Panc1 (cell line): ENCODE results near the gene DDX1. TPM values are rescaled to one million over a fixed set of nuclear protein-coding genes. Genes with fewer than 3 reads are reported as not detected.

Experiments used
- ATAC-seq: fragments of 200-7000 bp; cut with Tn5 transposase; 2 replicates; pipeline ENCODE4 v1.9.1; 2020; ENCODE audit warnings: mild to moderate bottlenecking, moderate library complexity
- BruUV-seq: library from RNA; stranded (reverse); fragments of 400-500 nt; replicated peaks from 2 replicates; lab custom pipeline; 2021; lab: Mats Ljungman, UMichigan
- CTCF ChIA-PET: fragments of 300-600 bp; sonication (Branson Sonifier 250); formaldehyde crosslinking; loops from one replicate; lab custom pipeline; 2022; ENCODE audit warnings: antibody characterized with exemption; lab: Charles Lee
- POLR2A ChIA-PET: fragments of 300-600 bp; sonication (Branson Sonifier 250); formaldehyde crosslinking; loops from one replicate; lab custom pipeline; 2022; ENCODE audit warnings: antibody characterized with exemption; lab: Charles Lee
- DNase-seq: peaks from one replicate; pipeline ENCODE4 v3.0.0-alpha.2; 2010; ENCODE audit warnings: low read depth, low spot score
- H3K27ac ChIP-seq: 2 replicates; pipeline ENCODE4 v1.5.1; 2011; ENCODE audit warnings: mild to moderate bottlenecking, low read length, inconsistent platforms
- H3K27me3 ChIP-seq: fragments of 200-500 bp; sonication (Bioruptor generic); 2 replicates; pipeline ENCODE4 v1.6.0; 2014; ENCODE audit warnings: low read length, inconsistent platforms; ENCODE audit not compliant: control insufficient read depth, insufficient read depth
- H3K36me3 ChIP-seq: fragments of 200-500 bp; sonication (Bioruptor generic); 2 replicates; pipeline ENCODE4 v1.5.1; 2014; ENCODE audit warnings: inconsistent platforms, mild to moderate bottlenecking, low read length, moderate library complexity; ENCODE audit not compliant: control insufficient read depth, insufficient read depth
- H3K4me1 ChIP-seq: 2 replicates; pipeline ENCODE4 v1.5.1; 2011; ENCODE audit warnings: inconsistent platforms, mild to moderate bottlenecking, low read length, moderate library complexity; ENCODE audit not compliant: control insufficient read depth, insufficient read depth
- H3K4me3 ChIP-seq, 2 experiments: 2 replicates each; pipeline ENCODE4 v1.5.1; 2011 to 2012; ENCODE audit warnings: low read depth in 2 of 2, low read length in 2 of 2, mild to moderate bottlenecking in 2 of 2, inconsistent platforms in 1 of 2, moderate library complexity in 1 of 2
- H3K9me3 ChIP-seq: fragments of 200-500 bp; sonication (Bioruptor generic); 2 replicates; pipeline ENCODE4 v1.5.1; 2014; ENCODE audit warnings: low read depth, mild to moderate bottlenecking, inconsistent platforms, low read length, moderate library complexity; ENCODE audit not compliant: control insufficient read depth, insufficient read depth
- CTCF ChIP-seq: fragments of 450-650 bp; IDR thresholded peaks from 2 replicates; pipeline ENCODE4 v1.5.1; 2017; ENCODE audit warnings: mild to moderate bottlenecking
- REST ChIP-seq, 2 experiments: IDR thresholded peaks; 2 replicates each; pipeline ENCODE4 v1.6.1; 2011 to 2012; ENCODE audit warnings: low read depth in 2 of 2, control low read depth in 1 of 2, low read length in 1 of 2, mild to moderate bottlenecking in 1 of 2, moderate library complexity in 1 of 2; ENCODE audit not compliant: insufficient read depth in 1 of 2
- SIN3A ChIP-seq: IDR thresholded peaks from 2 replicates; pipeline ENCODE4 v1.6.1; 2012; ENCODE audit warnings: low read depth, mild to moderate bottlenecking, low read length, moderate library complexity, borderline replicate concordance; ENCODE audit not compliant: insufficient read depth
- in situ Hi-C: cut with HindIII; loops from 2 replicates; pipeline ENCODE4 v1.10.0; 2016; ENCODE audit warnings: low sequenced_read_pairs, low pct_unique_long_range_greater_than_20kb
- intact Hi-C: fragments of 100-400 bp; cut with micrococcal nuclease; formaldehyde crosslinking; loops from one replicate; pipeline ENCODE4 v1.10.0; 2022; ENCODE audit not compliant: unreplicated experiment
- total RNA-seq: library from RNA; stranded (reverse); gene quantifications from one replicate; pipeline ENCODE4 v1.2.1, GENCODE V29; 2021; ENCODE audit not compliant: unreplicated experiment

Gene DDX1
- total RNA-seq, 1 experiment from 2014 or later, result 102 TPM

- Histone ChIP-seq H3K36me3 (no peaks in the 10 kb centered on the region), H3K4me1 (no peaks in the 10 kb centered on the region), H3K27ac (no peak overlapping the region), H3K27me3 (no peaks in the 10 kb centered on the region), H3K4me3 (no peak overlapping the region), H3K9me3 (no peaks in the 10 kb centered on the region)
- TF ChIP-seq CTCF, result no peak
- no peak for TF ChIP-seq SIN3A
- TF ChIP-seq REST (IDR thresholded peaks at IDR 0.05; ENCODE audit: insufficient read depth in 1 of 2, low read depth in 2 of 2, low read length in 1 of 2), result no peak
- ChIA-PET CTCF (no interaction called here), POLR2A (no interaction called here)
- ATAC-seq (no peak), DNase-seq (no peak)
- intact Hi-C loops, result no loop called here
- in situ Hi-C loops, result no loop called here
- BruUV-seq, result no TSS peak
Measured at GRCh38 chr2:15672961-15673918, 81.6 kb downstream of the DDX1 start.

- H3K4me3 ChIP-seq, result no peak overlapping the region
- DNase-seq, result no peak
Measured at GRCh38 chr2:15673919-15674636, 82.4 kb downstream of the DDX1 start.

More at GRCh38 chr2:15673919-15674636, 82.4 kb downstream of the DDX1 start:
- CTCF ChIA-PET, result no interaction called here
- POLR2A ChIA-PET, result interaction anchor here (0.7 kb wide), 1 partner anchor 80 kb away, joined by 6 read pairs; no protein-coding TSS in a partner anchor
- BruUV-seq, result no TSS peak
- intact Hi-C loops, result no loop called here
- in situ Hi-C loops, result no loop called here
- no peaks in the 10 kb centered on the region for H3K9me3 ChIP-seq
- no peaks in the 10 kb centered on the region for H3K4me1 ChIP-seq
- no peak overlapping the region for H3K27ac ChIP-seq
- no peak for TF ChIP-seq CTCF
- ATAC-seq, result no peak
- no peaks in the 10 kb centered on the region for H3K36me3 ChIP-seq
- no peaks in the 10 kb centered on the region for H3K27me3 ChIP-seq
